K562 (cell line): ENCODE measurements around the gene AKT1S1. TPM values are rescaled to one million over a fixed set of nuclear protein-coding genes. Genes with fewer than 3 reads are reported as not detected.

Experiments used
- ADNP ChIP-seq: fragments of 200-800 bp; sonication (Bioruptor generic); IDR thresholded peaks from 2 replicates; pipeline ENCODE4 v1.6.1; 2016; ENCODE audit warnings: missing genetic modification characterization, missing compliant biosample characterization
- CBX3 ChIP-seq, 2 experiments: IDR thresholded peaks; 1 replicate in 1 of 2; 2 replicates in 1 of 2; pipeline ENCODE4 v1.6.1; 2012; ENCODE audit warnings: inconsistent platforms in 2 of 2, low read length in 2 of 2, borderline replicate concordance in 1 of 2, control low read depth in 1 of 2
- CC2D1A ChIP-seq: fragments of 450-650 bp; IDR thresholded peaks from 2 replicates; pipeline ENCODE4 v1.6.1; 2017; ENCODE audit warnings: mild to moderate bottlenecking
- CHD1 ChIP-seq: fragments of 200-600 bp; sonication (generic); IDR thresholded peaks from one replicate; pipeline ENCODE4 v1.6.1; 2012; ENCODE audit warnings: mild to moderate bottlenecking, moderate library complexity, low read length, inconsistent platforms
- CHD4 ChIP-seq: fragments of 200-600 bp; sonication (generic); IDR thresholded peaks from 3 replicates; pipeline ENCODE4 v1.6.1; 2012; ENCODE audit warnings: low read depth, mild to moderate bottlenecking, mixed read lengths, low read length, inconsistent platforms; ENCODE audit not compliant: insufficient read depth, insufficient replicate concordance, poor library complexity, severe bottlenecking
- FIP1L1 ChIP-seq: fragments of 200-400 bp; formaldehyde crosslinking; IDR thresholded peaks from 2 replicates; pipeline ENCODE4 v1.6.1; 2018; ENCODE audit warnings: mild to moderate bottlenecking, low read depth, low read length; ENCODE audit not compliant: poor library complexity, severe bottlenecking
- GTF2F1 ChIP-seq: IDR thresholded peaks from 2 replicates; pipeline ENCODE4 v1.6.1; 2011; ENCODE audit warnings: low read depth, low read length, improper control_type of control experiment
- GTF3C2 ChIP-seq: IDR thresholded peaks from 3 replicates; pipeline ENCODE4 v1.6.1; 2011; ENCODE audit warnings: borderline replicate concordance, mild to moderate bottlenecking, moderate library complexity; ENCODE audit not compliant: insufficient read length; ENCODE audit errors: extremely low read depth
- HDAC2 ChIP-seq: fragments of 450-650 bp; IDR thresholded peaks from 2 replicates; pipeline ENCODE4 v1.6.1; 2016; ENCODE audit warnings: mild to moderate bottlenecking
- NCOA6 ChIP-seq: fragments of 450-650 bp; IDR thresholded peaks from 2 replicates; pipeline ENCODE4 v1.6.1; 2017; ENCODE audit warnings: mild to moderate bottlenecking
- RBM25 ChIP-seq: fragments of 200-400 bp; formaldehyde crosslinking; IDR thresholded peaks from 2 replicates; pipeline ENCODE4 v1.6.1; 2018; ENCODE audit warnings: low read length, low read depth, moderate library complexity; ENCODE audit not compliant: severe bottlenecking
- RBM34 ChIP-seq: fragments of 200-400 bp; formaldehyde crosslinking; IDR thresholded peaks from 2 replicates; pipeline ENCODE4 v1.6.1; 2018; ENCODE audit warnings: low read length, borderline replicate concordance; ENCODE audit not compliant: insufficient read depth
- RCOR1 ChIP-seq, 2 experiments: IDR thresholded peaks; 2 replicates each; pipeline ENCODE4 v1.6.1; 2012; ENCODE audit warnings: low read depth in 2 of 2, low read length in 2 of 2, borderline replicate concordance in 1 of 2, improper control_type of control experiment in 1 of 2
- SMARCA5 ChIP-seq: fragments of 450-650 bp; IDR thresholded peaks from 2 replicates; pipeline ENCODE4 v1.6.1; 2016
- STAG1 ChIP-seq: sonication (generic); formaldehyde crosslinking; IDR thresholded peaks from 2 replicates; pipeline ENCODE4 v1.5.0; 2020; ENCODE audit warnings: missing genetic modification reagents, borderline replicate concordance
- STAT6 ChIP-seq: sonication (generic); formaldehyde crosslinking; IDR thresholded peaks from 2 replicates; pipeline ENCODE4 v1.8.1; 2023; ENCODE audit warnings: mild to moderate bottlenecking, missing genetic modification reagents
- ZNF134 ChIP-seq: fragments of 250-450 bp; sonication (Bioruptor Pico); conservative IDR thresholded peaks from 2 replicates; pipeline ENCODE4 v1.4.0; 2020
- polyA plus RNA-seq, 8 experiments: library from polyadenylated mRNA; depleted of rRNA in 4 of 8; stranded (reverse) in 5 of 8; unstranded in 3 of 8; fragments of >200 nt; fragmentation: Nextera tagmentation in 2 of 8; fragmentation: Illumina TruSeq in 1 of 8; extraction: Ambion mirVana in 2 of 8; extraction: Trizol in 1 of 8; gene quantifications; 2 replicates each; pipeline versions ENCODE4 v1.2.1 to v1.2.3, GENCODE V29; 2011 to 2014; ENCODE audit warnings: inconsistent platforms in 1 of 8, missing spikeins in 1 of 8
- total RNA-seq, 7 experiments: library from RNA; depleted of rRNA in 6 of 7; stranded (reverse); fragments of >200 nt in 6 of 7; fragmentation: Illumina TruSeq in 2 of 7; extraction: Trizol in 2 of 7; gene quantifications; 2 replicates each; pipeline versions ENCODE4 v1.2.1 to v1.2.3, GENCODE V29; 2011 to 2021; ENCODE audit warnings: low replicate concordance in 1 of 7
- TF ChIP-seq, protein P1 (sequence below): sonication (generic); formaldehyde crosslinking; IDR thresholded peaks from 2 replicates; pipeline ENCODE4 v1.9.0; 2022; ENCODE audit warnings: mild to moderate bottlenecking, missing genetic modification reagents
- TF ChIP-seq, protein P2 (sequence below): IDR thresholded peaks from 2 replicates; pipeline ENCODE4 v1.6.1; 2014; ENCODE audit warnings: antibody characterized with exemption
- TF ChIP-seq, protein P3 (sequence below): fragments of 450-650 bp; conservative IDR thresholded peaks from 2 replicates; pipeline ENCODE4 v1.6.1; 2016; ENCODE audit warnings: missing genetic modification characterization, low read depth, mild to moderate bottlenecking, missing compliant biosample characterization, moderate library complexity

Gene AKT1S1
- total and polyA plus RNA-seq, 9 of the 15 experiments (the other 6 are each of a cell fraction or from before 2014, with no cell fraction given) = 1.2 to 50.3 (median 17.1) TPM

DNA sequence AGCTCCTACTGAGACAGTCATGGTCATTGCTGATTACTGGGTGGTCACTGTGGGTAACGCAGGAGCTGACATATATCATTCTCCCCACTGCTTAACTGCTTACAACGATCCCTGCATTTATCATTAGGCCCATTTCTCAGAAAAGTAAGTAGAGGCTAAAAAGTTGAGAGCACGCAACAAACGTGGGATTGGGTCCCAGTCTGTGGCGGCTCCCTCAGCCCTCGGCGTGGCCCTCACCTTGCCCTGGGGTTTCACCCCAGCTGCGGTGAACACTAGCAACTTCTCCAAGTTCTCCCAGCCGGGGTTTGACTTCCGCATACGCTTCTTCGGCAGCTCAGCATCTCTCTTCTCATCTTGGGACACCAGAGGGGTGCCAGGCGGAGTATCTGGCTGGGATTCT is 12.3 kb downstream of the AKT1S1 start (continued):
- TF ChIP-seq GTF3C2 (no peak), HDAC2 (peak; percentile 84), RBM34 (no peak), CHD1 (no peak), ZNF134 (CRISPR knock-in tag) (no peak), GTF2F1 (0 out of 2 replicates have a peak, but pooled peaks have one; percentile 21), STAG1 (CRISPR knock-in tag) (0 out of 2 replicates have a peak, but pooled peaks have one; percentile 4), CHD4 (peak; percentile 91), RCOR1 (IDR thresholded peaks at IDR 0.05; ENCODE audit: borderline replicate concordance in 1 of 2, low read depth in 2 of 2, low read length in 2 of 2) (peak; percentile 28 to 52; a peak in 2 of 4 replicates), CBX3 (IDR thresholded peaks at IDR 0.05; ENCODE audit: borderline replicate concordance in 1 of 2, low read length in 2 of 2) (peak in 1 of 2 experiments; percentile 56; a peak in 1 of 3 replicates), FIP1L1 (no peak), SMARCA5 (peak; percentile 83), CC2D1A (no peak), RBM25 (peak; percentile 93), NCOA6 (no peak), STAT6 (CRISPR knock-in tag) (no peak), ADNP (tag) (peak; percentile 79)
- TF ChIP-seq, protein P1, sequence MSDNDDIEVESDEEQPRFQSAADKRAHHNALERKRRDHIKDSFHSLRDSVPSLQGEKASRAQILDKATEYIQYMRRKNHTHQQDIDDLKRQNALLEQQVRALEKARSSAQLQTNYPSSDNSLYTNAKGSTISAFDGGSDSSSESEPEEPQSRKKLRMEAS (CRISPR knock-in tag) = 0 out of 2 replicates have a peak, but pooled peaks have one; percentile 15
- TF ChIP-seq, protein P2, sequence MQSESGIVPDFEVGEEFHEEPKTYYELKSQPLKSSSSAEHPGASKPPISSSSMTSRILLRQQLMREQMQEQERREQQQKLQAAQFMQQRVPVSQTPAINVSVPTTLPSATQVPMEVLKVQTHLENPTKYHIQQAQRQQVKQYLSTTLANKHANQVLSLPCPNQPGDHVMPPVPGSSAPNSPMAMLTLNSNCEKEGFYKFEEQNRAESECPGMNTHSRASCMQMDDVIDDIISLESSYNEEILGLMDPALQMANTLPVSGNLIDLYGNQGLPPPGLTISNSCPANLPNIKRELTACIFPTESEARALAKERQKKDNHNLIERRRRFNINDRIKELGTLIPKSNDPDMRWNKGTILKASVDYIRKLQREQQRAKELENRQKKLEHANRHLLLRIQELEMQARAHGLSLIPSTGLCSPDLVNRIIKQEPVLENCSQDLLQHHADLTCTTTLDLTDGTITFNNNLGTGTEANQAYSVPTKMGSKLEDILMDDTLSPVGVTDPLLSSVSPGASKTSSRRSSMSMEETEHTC = no peak
- TF ChIP-seq, protein P3, sequence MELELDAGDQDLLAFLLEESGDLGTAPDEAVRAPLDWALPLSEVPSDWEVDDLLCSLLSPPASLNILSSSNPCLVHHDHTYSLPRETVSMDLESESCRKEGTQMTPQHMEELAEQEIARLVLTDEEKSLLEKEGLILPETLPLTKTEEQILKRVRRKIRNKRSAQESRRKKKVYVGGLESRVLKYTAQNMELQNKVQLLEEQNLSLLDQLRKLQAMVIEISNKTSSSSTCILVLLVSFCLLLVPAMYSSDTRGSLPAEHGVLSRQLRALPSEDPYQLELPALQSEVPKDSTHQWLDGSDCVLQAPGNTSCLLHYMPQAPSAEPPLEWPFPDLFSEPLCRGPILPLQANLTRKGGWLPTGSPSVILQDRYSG = no peak
- TF ChIP-seq, all 486 proteins: peak for 18
